Tibial nerve (tissue), 4 donors: ENCODE results near the gene RANGRF.

Source experiments
- CTCF ChIP-seq, 5 experiments: fragments of 200-600 bp in 3 of 5; fragments of 450-650 bp in 2 of 5; sonication (generic) in 3 of 5; IDR thresholded peaks; one replicate each; pipeline ENCODE4 v1.5.1; 2016 to 2019; ENCODE audit warnings: antibody characterized with exemption in 5 of 5, mild to moderate bottlenecking in 3 of 5, moderate library complexity in 2 of 5
- EP300 ChIP-seq, 2 donors: sonication (generic); formaldehyde crosslinking; IDR thresholded peaks; one replicate each; pipeline ENCODE4 v1.6.1; 2017; ENCODE audit warnings: antibody characterized with exemption in 2 of 2, mild to moderate bottlenecking in 1 of 2
- POLR2A ChIP-seq, 2 donors: fragments of 450-650 bp; IDR thresholded peaks; one replicate each; pipeline ENCODE4 v1.6.1; 2017; ENCODE audit warnings: antibody characterized with exemption in 2 of 2, mild to moderate bottlenecking in 2 of 2, moderate library complexity in 2 of 2

- TF ChIP-seq CTCF (IDR thresholded peaks at IDR 0.05) (no peak), POLR2A (IDR thresholded peaks at IDR 0.05) (no peak), EP300 (IDR thresholded peaks at IDR 0.05) (no peak)
Observed at GRCh38 chr17:8294814-8295316, 6.4 kb downstream of the RANGRF start.
